Panc1 (cell line): ENCODE results near the gene POLR2F. TPM values are rescaled to one million over a fixed set of nuclear protein-coding genes. Genes with fewer than 3 reads are reported as not detected.

Experiments
- ATAC-seq: fragments of 200-7000 bp; cut with Tn5 transposase; 2 replicates; pipeline ENCODE4 v1.9.1; 2020; ENCODE audit warnings: mild to moderate bottlenecking, moderate library complexity
- BruUV-seq: library from RNA; stranded (reverse); fragments of 400-500 nt; replicated peaks from 2 replicates; lab custom pipeline; 2021; lab: Mats Ljungman, UMichigan
- CTCF ChIA-PET: fragments of 300-600 bp; sonication (Branson Sonifier 250); formaldehyde crosslinking; loops from one replicate; lab custom pipeline; 2022; ENCODE audit warnings: antibody characterized with exemption; lab: Charles Lee
- POLR2A ChIA-PET: fragments of 300-600 bp; sonication (Branson Sonifier 250); formaldehyde crosslinking; loops from one replicate; lab custom pipeline; 2022; ENCODE audit warnings: antibody characterized with exemption; lab: Charles Lee
- DNase-seq: peaks from one replicate; pipeline ENCODE4 v3.0.0-alpha.2; 2010; ENCODE audit warnings: low read depth, low spot score
- H3K27ac ChIP-seq: 2 replicates; pipeline ENCODE4 v1.5.1; 2011; ENCODE audit warnings: mild to moderate bottlenecking, low read length, inconsistent platforms
- H3K27me3 ChIP-seq: fragments of 200-500 bp; sonication (Bioruptor generic); 2 replicates; pipeline ENCODE4 v1.6.0; 2014; ENCODE audit warnings: low read length, inconsistent platforms; ENCODE audit not compliant: control insufficient read depth, insufficient read depth
- H3K36me3 ChIP-seq: fragments of 200-500 bp; sonication (Bioruptor generic); 2 replicates; pipeline ENCODE4 v1.5.1; 2014; ENCODE audit warnings: inconsistent platforms, mild to moderate bottlenecking, low read length, moderate library complexity; ENCODE audit not compliant: control insufficient read depth, insufficient read depth
- H3K4me1 ChIP-seq: 2 replicates; pipeline ENCODE4 v1.5.1; 2011; ENCODE audit warnings: inconsistent platforms, mild to moderate bottlenecking, low read length, moderate library complexity; ENCODE audit not compliant: control insufficient read depth, insufficient read depth
- H3K4me3 ChIP-seq, 2 experiments: 2 replicates each; pipeline ENCODE4 v1.5.1; 2011 to 2012; ENCODE audit warnings: low read depth in 2 of 2, low read length in 2 of 2, mild to moderate bottlenecking in 2 of 2, inconsistent platforms in 1 of 2, moderate library complexity in 1 of 2
- H3K9me3 ChIP-seq: fragments of 200-500 bp; sonication (Bioruptor generic); 2 replicates; pipeline ENCODE4 v1.5.1; 2014; ENCODE audit warnings: low read depth, mild to moderate bottlenecking, inconsistent platforms, low read length, moderate library complexity; ENCODE audit not compliant: control insufficient read depth, insufficient read depth
- POLR2AphosphoS5 ChIP-seq: IDR thresholded peaks from 2 replicates; pipeline ENCODE4 v1.6.1; 2012; ENCODE audit warnings: mild to moderate bottlenecking, low read depth, low read length, moderate library complexity
- SIN3A ChIP-seq: IDR thresholded peaks from 2 replicates; pipeline ENCODE4 v1.6.1; 2012; ENCODE audit warnings: low read depth, mild to moderate bottlenecking, low read length, moderate library complexity, borderline replicate concordance; ENCODE audit not compliant: insufficient read depth
- TCF7L2 ChIP-seq: IDR thresholded peaks from 2 replicates; pipeline ENCODE4 v1.6.1; 2011; ENCODE audit warnings: mild to moderate bottlenecking, low read depth, low read length, inconsistent platforms
- in situ Hi-C: cut with HindIII; loops from 2 replicates; pipeline ENCODE4 v1.10.0; 2016; ENCODE audit warnings: low sequenced_read_pairs, low pct_unique_long_range_greater_than_20kb
- intact Hi-C: fragments of 100-400 bp; cut with micrococcal nuclease; formaldehyde crosslinking; loops from one replicate; pipeline ENCODE4 v1.10.0; 2022; ENCODE audit not compliant: unreplicated experiment
- total RNA-seq: library from RNA; stranded (reverse); gene quantifications from one replicate; pipeline ENCODE4 v1.2.1, GENCODE V29; 2021; ENCODE audit not compliant: unreplicated experiment
- TF ChIP-seq, protein P1 (sequence below), 2 experiments: IDR thresholded peaks; 2 replicates each; pipeline ENCODE4 v1.6.1; 2011 to 2012; ENCODE audit warnings: low read depth in 2 of 2, control low read depth in 1 of 2, low read length in 1 of 2, mild to moderate bottlenecking in 1 of 2, moderate library complexity in 1 of 2; ENCODE audit not compliant: insufficient read depth in 1 of 2
- TF ChIP-seq, protein P2 (sequence below): fragments of 450-650 bp; IDR thresholded peaks from 2 replicates; pipeline ENCODE4 v1.5.1; 2017; ENCODE audit warnings: mild to moderate bottlenecking

POLR2F gene
- total RNA-seq, 1 experiment from 2014 or later: 89.7 TPM

DNA sequence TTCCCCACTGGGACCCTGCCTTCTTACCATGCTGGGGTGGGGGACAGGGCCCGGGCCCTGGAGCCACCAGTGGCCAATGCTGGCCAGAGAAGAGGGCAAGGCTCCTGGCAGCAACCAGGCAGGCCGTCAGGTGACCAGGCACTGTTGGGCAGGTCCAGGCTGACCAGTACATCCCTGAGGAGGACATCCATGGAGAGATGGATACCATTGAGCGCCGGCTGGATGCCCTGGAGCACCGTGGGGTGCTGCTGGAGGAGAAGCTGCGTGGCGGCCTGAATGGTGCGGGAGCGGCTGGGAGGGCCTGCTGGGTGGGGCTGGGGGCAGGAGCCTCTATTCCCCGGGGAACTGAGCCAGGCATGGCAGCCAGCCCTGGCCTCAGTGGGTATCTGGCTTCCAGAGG, 21.1 kb upstream of the POLR2F start:
- intact Hi-C loops (no loop called here), in situ Hi-C loops (no loop called here)
- Histone ChIP-seq H3K4me1 (peaks cover 11% of the 10 kb centered on the region), H3K9me3 (no peaks in the 10 kb centered on the region), H3K27ac (no peak overlapping the region), H3K36me3 (no peaks in the 10 kb centered on the region), H3K27me3 (no peaks in the 10 kb centered on the region), H3K4me3 (no peak overlapping the region)
- ATAC-seq (no peak), DNase-seq (no peak)
- TF ChIP-seq, protein P1, sequence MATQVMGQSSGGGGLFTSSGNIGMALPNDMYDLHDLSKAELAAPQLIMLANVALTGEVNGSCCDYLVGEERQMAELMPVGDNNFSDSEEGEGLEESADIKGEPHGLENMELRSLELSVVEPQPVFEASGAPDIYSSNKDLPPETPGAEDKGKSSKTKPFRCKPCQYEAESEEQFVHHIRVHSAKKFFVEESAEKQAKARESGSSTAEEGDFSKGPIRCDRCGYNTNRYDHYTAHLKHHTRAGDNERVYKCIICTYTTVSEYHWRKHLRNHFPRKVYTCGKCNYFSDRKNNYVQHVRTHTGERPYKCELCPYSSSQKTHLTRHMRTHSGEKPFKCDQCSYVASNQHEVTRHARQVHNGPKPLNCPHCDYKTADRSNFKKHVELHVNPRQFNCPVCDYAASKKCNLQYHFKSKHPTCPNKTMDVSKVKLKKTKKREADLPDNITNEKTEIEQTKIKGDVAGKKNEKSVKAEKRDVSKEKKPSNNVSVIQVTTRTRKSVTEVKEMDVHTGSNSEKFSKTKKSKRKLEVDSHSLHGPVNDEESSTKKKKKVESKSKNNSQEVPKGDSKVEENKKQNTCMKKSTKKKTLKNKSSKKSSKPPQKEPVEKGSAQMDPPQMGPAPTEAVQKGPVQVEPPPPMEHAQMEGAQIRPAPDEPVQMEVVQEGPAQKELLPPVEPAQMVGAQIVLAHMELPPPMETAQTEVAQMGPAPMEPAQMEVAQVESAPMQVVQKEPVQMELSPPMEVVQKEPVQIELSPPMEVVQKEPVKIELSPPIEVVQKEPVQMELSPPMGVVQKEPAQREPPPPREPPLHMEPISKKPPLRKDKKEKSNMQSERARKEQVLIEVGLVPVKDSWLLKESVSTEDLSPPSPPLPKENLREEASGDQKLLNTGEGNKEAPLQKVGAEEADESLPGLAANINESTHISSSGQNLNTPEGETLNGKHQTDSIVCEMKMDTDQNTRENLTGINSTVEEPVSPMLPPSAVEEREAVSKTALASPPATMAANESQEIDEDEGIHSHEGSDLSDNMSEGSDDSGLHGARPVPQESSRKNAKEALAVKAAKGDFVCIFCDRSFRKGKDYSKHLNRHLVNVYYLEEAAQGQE (IDR thresholded peaks at IDR 0.05; ENCODE audit: insufficient read depth in 1 of 2, low read depth in 2 of 2, low read length in 1 of 2): no peak
- no peak for TF ChIP-seq SIN3A
- TF ChIP-seq TCF7L2: no peak
- TF ChIP-seq POLR2AphosphoS5: no peak
- TF ChIP-seq, protein P2, sequence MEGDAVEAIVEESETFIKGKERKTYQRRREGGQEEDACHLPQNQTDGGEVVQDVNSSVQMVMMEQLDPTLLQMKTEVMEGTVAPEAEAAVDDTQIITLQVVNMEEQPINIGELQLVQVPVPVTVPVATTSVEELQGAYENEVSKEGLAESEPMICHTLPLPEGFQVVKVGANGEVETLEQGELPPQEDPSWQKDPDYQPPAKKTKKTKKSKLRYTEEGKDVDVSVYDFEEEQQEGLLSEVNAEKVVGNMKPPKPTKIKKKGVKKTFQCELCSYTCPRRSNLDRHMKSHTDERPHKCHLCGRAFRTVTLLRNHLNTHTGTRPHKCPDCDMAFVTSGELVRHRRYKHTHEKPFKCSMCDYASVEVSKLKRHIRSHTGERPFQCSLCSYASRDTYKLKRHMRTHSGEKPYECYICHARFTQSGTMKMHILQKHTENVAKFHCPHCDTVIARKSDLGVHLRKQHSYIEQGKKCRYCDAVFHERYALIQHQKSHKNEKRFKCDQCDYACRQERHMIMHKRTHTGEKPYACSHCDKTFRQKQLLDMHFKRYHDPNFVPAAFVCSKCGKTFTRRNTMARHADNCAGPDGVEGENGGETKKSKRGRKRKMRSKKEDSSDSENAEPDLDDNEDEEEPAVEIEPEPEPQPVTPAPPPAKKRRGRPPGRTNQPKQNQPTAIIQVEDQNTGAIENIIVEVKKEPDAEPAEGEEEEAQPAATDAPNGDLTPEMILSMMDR: no peak
- CTCF ChIA-PET: no interaction called here
- no TSS peak for BruUV-seq
- POLR2A ChIA-PET: no interaction called here

DNA sequence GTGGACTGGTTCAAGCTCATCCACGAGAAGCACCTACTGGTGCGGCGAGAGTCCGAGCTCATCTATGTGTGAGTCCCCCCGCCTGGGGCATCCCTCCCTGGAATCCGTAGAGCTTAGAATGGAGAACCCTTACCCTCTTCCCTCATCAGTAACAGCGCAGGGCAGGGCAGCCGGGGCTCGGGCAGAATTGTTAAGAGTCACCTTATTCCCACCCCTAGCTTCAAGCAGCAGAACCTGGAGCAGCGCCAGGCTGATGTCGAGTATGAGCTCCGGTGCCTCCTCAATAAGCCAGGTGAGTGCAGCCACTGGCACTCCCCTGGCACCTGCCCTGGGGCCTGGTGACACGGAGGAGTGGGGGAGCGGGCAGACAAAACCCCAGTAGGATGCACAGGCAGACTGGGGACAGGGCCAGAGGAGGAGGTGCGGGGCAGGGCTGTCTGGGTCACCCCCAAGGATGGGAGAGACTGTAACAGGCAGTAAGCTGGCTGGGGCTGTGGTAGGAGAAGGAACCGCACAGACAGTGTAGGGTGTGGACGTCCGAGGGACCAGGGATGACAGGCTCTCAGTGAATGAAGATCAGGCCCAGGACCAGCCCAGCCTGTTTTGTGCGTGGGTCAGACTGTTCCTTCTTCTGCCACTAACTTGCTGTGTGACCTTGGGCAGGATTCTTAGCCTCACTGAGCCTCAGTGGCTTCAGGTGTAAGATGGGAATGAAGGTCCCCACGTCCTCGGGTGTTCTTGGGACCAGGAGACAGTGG, 20.5 kb upstream of the POLR2F start:
- ChIA-PET CTCF (no interaction called here), POLR2A (no interaction called here)
- TF ChIP-seq, protein P1 (IDR thresholded peaks at IDR 0.05; ENCODE audit: insufficient read depth in 1 of 2, low read depth in 2 of 2, low read length in 1 of 2): no peak
- TF ChIP-seq, protein P2: no peak
- TF ChIP-seq SIN3A (no peak), POLR2AphosphoS5 (no peak), TCF7L2 (no peak)
- intact Hi-C loops: no loop called here
- Histone ChIP-seq H3K9me3 (no peaks in the 10 kb centered on the region), H3K4me1 (peaks cover 11% of the 10 kb centered on the region), H3K27ac (no peak overlapping the region), H3K27me3 (no peaks in the 10 kb centered on the region), H3K36me3 (no peaks in the 10 kb centered on the region), H3K4me3 (no peak overlapping the region)
- no peak for ATAC-seq
- DNase-seq: no peak
- no TSS peak for BruUV-seq
- in situ Hi-C loops: no loop called here
